SW480 (cell line): ENCODE measurements around the gene SDK1.

Experiments used
- DNase-seq: peaks from one replicate; pipeline ENCODE4 v3.0.0-alpha.2; 2016; ENCODE audit warnings: low spot score

Gene SDK1

DNA sequence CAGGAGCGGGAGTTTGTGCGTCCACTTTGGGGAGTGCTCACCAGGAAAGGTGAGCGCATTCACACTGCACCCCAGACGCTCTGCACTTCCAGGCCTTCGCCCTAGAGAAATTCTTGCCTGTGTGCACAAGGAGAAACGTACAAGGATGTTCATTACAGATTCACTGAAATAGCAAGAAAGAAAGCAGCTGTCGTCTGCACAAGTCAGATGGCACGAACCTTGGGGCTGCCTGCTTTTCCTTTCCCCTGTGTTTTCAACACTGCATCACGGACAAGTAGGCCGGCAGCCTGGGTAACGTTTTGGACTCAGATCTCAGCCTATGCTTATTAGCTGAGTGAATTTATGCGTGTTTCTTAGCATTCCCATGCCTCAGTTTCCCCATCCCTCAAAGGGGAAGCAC lies 834.2 kb downstream of the SDK1 start:
- no peak for DNase-seq

GRCh38 chr7:4136036-4136435 lies 835.0 kb downstream of the SDK1 start:
- DNase-seq = no peak

- DNase-seq = no peak
Measured at GRCh38 chr7:4136501-4137110, 835.6 kb downstream of the SDK1 start.

DNA sequence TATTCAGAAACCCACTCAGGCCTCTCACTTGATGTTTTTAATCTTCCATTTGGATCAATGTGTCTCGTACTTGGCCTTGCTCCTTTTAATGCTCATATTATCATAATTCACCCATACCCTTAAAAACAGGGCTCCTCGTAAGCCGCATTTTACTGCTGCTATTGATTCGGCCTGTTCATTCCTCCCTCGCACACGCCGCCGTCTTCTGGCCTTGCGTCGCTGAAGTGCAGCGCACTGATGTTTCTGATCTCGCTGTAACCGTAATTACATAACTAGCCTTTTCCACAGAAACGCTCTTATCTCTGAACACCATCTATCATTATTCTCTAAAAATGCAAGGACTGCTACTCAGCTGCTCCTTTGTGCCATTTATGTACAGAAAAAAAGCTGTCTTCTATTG lies 836.5 kb downstream of the SDK1 start:
- DNase-seq = no peak

GRCh38 chr7:4138866-4139265 lies 837.8 kb downstream of the SDK1 start:
- no peak for DNase-seq

GRCh38 chr7:4139656-4140625 lies 838.9 kb downstream of the SDK1 start:
- no peak for DNase-seq

GRCh38 chr7:4140933-4141332 lies 839.9 kb downstream of the SDK1 start:
- DNase-seq = no peak

GRCh38 chr7:4143006-4143405 lies 842.0 kb downstream of the SDK1 start:
- no peak for DNase-seq

DNA sequence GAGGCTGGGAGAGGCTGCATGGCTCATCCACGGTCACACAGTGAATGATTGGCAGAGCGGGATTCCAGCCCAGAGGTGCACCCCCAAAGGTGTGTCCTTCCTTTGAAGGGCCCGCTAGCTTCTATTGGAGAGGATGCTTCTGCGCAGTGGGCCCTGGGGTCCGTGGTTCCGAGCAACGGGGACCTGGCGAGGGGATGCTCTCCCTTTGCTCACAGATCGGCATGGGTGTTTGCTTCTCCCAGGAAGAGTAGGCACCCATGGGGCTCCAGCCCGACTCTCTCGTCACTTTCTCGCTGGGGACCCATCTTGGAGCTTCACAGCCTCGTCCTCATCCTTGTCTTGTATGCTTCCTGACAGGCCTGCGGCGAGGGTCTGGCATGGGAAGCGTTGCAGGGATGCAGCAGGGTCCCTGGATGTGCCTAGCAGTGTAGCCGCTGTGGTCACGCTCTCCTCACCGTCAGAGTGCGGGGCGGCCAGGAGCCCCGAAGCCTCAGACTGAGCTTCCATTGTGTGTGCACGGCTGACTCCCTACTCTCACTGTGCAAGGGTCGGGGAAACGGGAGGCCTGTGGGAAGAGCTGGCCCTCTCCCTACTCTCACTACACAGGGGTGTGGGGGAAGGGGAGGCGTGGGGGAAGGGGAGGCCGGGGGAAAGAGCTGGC lies 842.6 kb downstream of the SDK1 start:
- DNase-seq = no peak

GRCh38 chr7:4144172-4144701 lies 843.2 kb downstream of the SDK1 start:
- no peak for DNase-seq

DNA sequence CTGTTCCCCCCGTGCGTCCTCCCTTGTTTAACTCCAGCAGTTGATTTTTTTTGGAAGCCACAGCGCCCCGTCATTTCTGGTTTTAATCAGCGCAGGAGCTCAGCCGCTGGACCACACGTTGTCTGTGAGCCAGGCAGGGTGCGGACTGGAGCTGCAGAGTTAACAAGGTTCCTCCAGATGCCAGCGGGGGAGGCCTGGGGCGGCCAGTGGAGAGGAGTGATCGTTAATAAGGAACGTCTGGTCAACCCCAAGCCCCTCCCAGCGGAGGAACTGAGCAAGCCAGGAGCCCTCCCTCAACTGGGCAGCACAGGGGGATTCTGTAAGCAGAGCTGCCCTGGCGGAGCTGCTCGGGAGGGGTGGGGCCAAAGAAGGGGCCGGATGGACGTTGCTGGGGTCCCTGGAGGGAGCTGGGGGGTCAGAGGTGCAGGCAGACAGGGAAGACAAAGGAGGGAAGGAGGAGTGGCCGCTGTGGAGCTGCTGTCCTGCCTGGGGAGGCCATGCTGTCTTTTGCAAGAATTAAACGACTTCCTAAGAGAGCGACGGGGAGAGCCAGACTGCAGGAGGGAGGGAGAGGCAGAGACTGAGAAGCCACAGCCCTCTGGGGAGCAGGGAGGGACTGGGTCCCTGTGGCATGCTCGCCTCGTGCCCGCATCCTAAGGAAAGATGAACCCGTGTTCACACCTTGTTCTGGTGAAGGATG lies 843.9 kb downstream of the SDK1 start:
- no peak for DNase-seq

DNA sequence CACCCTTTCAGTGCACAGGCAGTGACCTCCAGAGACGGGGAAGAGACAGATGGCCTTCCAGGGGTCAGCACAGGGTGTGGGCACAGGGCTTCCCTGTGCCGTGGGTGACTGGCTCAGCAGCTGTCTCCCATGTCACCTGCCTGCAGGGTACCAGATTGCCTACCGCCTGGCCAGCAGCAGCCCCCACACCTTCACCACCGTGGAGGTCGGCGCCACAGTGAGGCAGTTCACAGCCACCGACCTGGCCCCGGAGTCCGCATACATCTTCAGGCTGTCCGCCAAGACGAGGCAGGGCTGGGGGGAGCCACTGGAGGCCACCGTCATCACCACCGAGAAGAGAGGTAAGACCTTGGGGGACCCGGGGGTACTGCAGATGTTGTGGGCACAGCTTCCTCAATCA lies 844.5 kb downstream of the SDK1 start:
- DNase-seq = no peak

DNA sequence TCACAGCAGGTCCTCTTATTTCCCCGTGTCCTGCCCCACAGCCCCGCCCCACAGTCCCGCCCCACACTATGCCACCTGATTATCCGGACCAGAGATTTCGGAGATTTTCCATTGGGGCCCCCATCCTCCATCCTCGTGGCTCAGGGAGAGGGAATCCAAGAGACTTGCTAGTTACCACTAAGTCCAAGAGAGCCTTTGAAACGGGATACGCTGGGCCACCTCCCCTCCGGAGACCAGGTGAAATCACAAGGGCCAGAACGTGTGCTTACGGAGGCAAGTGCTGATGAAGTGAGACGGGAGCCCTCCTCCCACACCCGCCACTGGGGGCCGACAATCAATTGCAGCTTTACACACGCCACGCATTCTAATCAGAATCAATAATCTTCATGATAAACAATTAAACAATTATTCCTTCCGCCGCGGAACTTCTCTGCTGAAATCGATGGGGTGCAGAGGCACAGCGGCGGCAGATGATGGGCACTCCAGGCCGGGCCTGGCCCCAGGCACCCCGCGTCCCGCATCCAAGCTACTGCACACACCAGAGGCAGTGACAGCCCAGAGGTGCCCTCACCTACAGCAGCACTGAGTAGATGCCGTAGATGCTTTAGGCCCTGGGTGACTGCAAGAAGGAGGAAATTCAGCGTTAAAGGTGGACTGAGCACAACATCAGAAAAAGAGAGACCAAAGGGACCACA lies 847.0 kb downstream of the SDK1 start:
- DNase-seq = peak; percentile 31

DNA sequence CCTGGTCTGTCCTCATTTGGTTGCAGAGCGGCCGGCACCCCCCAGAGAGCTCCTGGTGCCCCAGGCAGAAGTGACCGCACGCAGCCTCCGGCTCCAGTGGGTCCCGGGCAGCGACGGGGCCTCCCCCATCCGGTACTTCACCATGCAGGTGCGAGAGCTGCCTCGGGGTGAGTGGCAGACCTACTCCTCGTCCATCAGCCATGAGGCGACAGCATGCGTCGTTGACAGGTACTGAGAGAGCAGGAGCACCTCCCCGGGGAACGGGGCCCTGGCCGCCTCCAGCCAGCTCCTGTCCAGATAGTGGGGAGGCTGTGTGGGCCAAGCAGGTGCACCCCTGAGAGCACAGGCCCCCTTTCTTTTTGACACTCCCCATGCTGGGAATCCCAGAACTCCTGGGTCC lies 848.2 kb downstream of the SDK1 start:
- DNase-seq = no peak

GRCh38 chr7:4149645-4150044 lies 848.6 kb downstream of the SDK1 start:
- DNase-seq = no peak

DNA sequence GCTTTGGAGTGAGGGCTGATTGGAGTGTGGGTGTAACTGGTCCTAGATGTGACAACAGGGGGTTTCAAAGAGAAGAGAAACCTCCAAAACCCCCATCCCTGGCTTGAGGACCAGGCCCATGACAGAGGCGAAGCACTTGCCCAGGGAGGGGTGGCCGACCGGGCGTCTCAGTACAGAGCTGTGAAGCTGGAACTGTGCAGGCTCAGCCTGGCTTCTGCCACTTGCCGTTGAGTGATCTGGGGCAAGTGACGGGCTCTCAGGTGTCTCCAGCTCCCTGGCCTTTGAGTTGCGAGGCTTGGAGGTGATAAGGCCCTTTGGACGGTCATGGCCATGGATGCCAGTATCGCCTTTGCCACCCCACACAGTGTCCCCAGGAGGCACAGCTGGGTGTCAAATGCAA lies 849.7 kb downstream of the SDK1 start:
- no peak for DNase-seq

DNA sequence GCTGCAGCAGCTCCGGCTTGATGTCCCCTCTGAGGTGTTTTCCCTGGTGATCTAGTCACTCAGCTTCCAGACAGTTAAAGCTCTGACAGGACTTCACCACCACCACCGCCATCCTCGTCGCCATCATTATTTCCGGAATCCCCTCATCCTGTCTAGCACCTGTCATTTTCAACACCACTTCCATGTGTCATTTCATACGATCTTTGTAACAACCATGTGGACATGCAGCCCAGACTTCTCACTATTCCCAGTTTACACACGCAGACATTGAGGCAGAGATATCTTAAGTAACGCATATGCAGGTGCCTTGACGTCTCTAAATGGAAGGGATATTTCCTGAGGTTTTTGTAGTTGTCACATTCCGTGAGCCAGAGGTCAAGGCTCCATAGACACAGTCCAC lies 850.5 kb downstream of the SDK1 start:
- no peak for DNase-seq

DNA sequence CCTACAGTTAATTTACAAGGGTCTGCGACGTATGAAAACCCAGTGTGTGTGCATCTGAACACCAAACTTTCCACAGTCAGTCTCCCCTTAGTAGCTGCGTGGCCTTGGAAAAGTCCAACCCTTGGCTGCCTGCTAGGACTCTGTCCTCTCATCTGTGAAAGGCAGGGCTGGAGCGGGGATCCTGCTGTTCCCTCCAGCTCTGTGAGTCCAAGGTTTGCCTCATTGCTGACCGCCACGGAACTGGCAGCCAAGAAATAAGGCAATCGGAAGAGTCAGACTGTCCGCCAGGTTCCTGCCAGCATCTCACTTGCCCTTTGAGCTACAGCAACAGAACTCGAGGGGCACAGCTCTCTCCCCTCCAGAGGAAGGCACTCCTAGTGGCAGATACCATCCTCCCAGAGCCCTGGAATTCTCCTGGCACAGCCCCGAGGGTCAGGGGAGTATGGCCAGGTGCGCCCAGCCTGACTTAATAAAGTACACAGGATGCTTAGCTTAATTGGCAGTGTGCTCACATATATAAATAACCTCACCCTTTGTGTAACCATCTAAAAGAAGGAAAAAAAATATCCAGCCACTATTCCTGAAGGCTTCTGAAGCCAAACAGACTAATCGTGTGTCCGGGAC lies 851.0 kb downstream of the SDK1 start:
- DNase-seq = no peak

DNA sequence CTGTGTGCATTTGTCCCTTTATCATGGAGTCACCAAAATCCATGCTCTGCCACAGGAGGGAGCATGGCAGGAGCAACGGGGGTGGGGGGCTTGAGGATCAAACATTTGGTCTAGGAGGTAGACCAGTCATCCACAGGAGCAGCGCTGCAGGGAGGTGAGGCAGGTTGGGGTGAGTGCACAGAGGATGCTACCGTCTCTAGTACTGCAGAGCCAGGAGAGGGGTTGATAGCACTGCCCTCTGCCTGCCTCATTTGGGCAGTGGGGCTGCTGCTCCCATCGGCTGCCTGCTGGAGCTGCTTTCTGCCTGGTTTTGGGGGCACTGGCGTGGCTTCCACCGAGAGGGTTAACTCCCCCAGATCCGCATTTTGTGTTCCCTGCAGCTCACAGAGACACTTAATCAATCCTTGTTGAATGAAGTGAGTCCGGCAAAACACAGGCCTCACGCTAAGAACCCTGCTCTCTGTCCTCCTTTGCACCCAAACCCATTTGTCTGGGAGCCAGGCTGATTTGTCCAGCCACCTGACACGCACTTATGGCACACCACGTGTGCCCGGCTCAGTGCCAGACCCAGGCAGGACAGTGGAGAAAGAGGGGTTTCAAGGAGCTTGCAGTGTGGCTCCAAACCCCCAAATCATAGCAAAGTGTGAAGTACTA lies 854.0 kb downstream of the SDK1 start:
- DNase-seq = no peak

DNA sequence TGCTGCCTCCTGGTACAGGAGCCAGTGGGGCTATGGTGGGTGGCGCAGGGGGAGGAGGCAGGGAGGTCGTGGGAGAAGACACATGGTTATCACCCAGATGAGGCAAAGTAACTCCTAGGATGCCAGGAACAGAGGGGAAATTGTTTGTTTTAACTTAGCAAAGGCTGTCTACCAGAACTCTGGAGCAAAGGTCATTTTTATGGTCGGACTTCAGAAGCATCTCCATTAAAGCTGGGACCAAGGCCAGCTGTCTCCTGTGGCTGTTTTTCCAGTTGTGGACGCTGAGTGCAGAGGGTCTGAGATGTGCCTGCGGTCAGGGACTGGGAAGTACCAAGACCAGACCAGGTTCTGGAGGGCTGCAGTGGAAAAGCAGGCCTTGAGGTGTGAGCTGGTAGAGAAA lies 855.1 kb downstream of the SDK1 start:
- DNase-seq = no peak

- DNase-seq = no peak
Measured at GRCh38 chr7:4157651-4158050, 856.6 kb downstream of the SDK1 start.
